H9 (cell line): Measurements from ENCODE around the gene RPS15. TPM values are rescaled to one million over a fixed set of nuclear protein-coding genes. Genes with fewer than 3 reads are reported as not detected.
A peak's percentile ranks its signal among the peaks of the same experiment; 100 is the strongest.

ENCODE experiments used
- DNase-seq: peaks from one replicate; pipeline ENCODE4 v3.0.0-alpha.2; 2017
- H2AFZ ChIP-seq: one replicate; pipeline ENCODE4 v1.6.1; 2013; ENCODE audit warnings: mild to moderate bottlenecking, low read length, control low read depth, moderate library complexity
- H2AK5ac ChIP-seq: 2 replicates; pipeline ENCODE4 v1.6.1; 2013; ENCODE audit warnings: low read length, control low read depth, mixed read lengths; ENCODE audit not compliant: insufficient read length
- H2BK120ac ChIP-seq: one replicate; pipeline ENCODE4 v1.6.1; 2013; ENCODE audit warnings: low read depth, mild to moderate bottlenecking, low read length, control low read depth, inconsistent platforms; ENCODE audit not compliant: poor library complexity, severe bottlenecking
- H2BK12ac ChIP-seq: 2 replicates; pipeline ENCODE4 v1.6.1; 2013; ENCODE audit warnings: low read length, control low read depth, mixed read lengths, low read depth; ENCODE audit not compliant: insufficient read length
- H2BK15ac ChIP-seq: 2 replicates; pipeline ENCODE4 v1.6.1; 2013; ENCODE audit warnings: low read depth, low read length, control low read depth
- H2BK20ac ChIP-seq: one replicate; pipeline ENCODE4 v1.6.1; 2013; ENCODE audit warnings: low read depth, mild to moderate bottlenecking, low read length, control low read depth, inconsistent platforms; ENCODE audit not compliant: poor library complexity, severe bottlenecking
- H2BK5ac ChIP-seq: 2 replicates; pipeline ENCODE4 v1.6.1; 2013; ENCODE audit warnings: low read length, control low read depth, mixed read lengths; ENCODE audit not compliant: insufficient read length
- H3K14ac ChIP-seq: 2 replicates; pipeline ENCODE4 v1.6.1; 2013; ENCODE audit warnings: low read length, control low read depth; ENCODE audit not compliant: insufficient read depth
- H3K18ac ChIP-seq: 2 replicates; pipeline ENCODE4 v1.6.1; 2013; ENCODE audit warnings: low read depth, mild to moderate bottlenecking, mixed read lengths, low read length, control low read depth; ENCODE audit not compliant: insufficient read length
- H3K23ac ChIP-seq: 2 replicates; pipeline ENCODE4 v1.6.1; 2013; ENCODE audit warnings: low read length, control low read depth, mixed read lengths, low read depth; ENCODE audit not compliant: insufficient read length
- H3K23me2 ChIP-seq: 2 replicates; pipeline ENCODE4 v1.6.1; 2013; ENCODE audit warnings: low read depth, mild to moderate bottlenecking, mixed read lengths, low read length, control low read depth; ENCODE audit not compliant: insufficient read length, poor library complexity, severe bottlenecking
- H3K27ac ChIP-seq: 2 replicates; pipeline ENCODE4 v1.5.1; 2013; ENCODE audit warnings: low read length, control low read depth, mixed read lengths, low read depth; ENCODE audit not compliant: insufficient read length
- H3K27me3 ChIP-seq: 2 replicates; pipeline ENCODE4 v1.6.1; 2013; ENCODE audit warnings: low read length, control low read depth, inconsistent platforms; ENCODE audit not compliant: insufficient read depth
- H3K4ac ChIP-seq: 2 replicates; pipeline ENCODE4 v1.6.1; 2013; ENCODE audit warnings: low read depth, mild to moderate bottlenecking, control low read depth, inconsistent platforms, low read length, moderate library complexity
- H3K4me1 ChIP-seq: 2 replicates; pipeline ENCODE4 v1.6.1; 2013; ENCODE audit warnings: low read length, control low read depth, inconsistent platforms; ENCODE audit not compliant: insufficient read depth
- H3K4me2 ChIP-seq: 2 replicates; pipeline ENCODE4 v1.6.1; 2013; ENCODE audit warnings: low read length, control low read depth, mixed read lengths; ENCODE audit not compliant: insufficient read length, insufficient read depth
- H3K56ac ChIP-seq: 2 replicates; pipeline ENCODE4 v1.6.1; 2013; ENCODE audit warnings: low read depth, mild to moderate bottlenecking, mixed read lengths, low read length, control low read depth; ENCODE audit not compliant: insufficient read length
- H3K79me1 ChIP-seq: 2 replicates; pipeline ENCODE4 v1.6.1; 2013; ENCODE audit warnings: low read depth, mild to moderate bottlenecking, moderate library complexity, low read length, control low read depth, inconsistent platforms; ENCODE audit not compliant: insufficient read depth, poor library complexity, severe bottlenecking
- H3K79me2 ChIP-seq: 2 replicates; pipeline ENCODE4 v1.6.1; 2013; ENCODE audit warnings: low read length, control low read depth, inconsistent platforms; ENCODE audit not compliant: insufficient read depth
- H3K9ac ChIP-seq: 2 replicates; pipeline ENCODE4 v1.6.1; 2013; ENCODE audit warnings: low read length, control low read depth, mixed read lengths; ENCODE audit not compliant: insufficient read length; ENCODE audit errors: extremely low read depth
- H3K9me3 ChIP-seq: one replicate; pipeline ENCODE4 v1.6.1; 2013; ENCODE audit warnings: low read depth, low read length, inconsistent platforms; ENCODE audit not compliant: control insufficient read depth
- H3T11ph ChIP-seq: one replicate; pipeline ENCODE4 v1.6.1; 2013; ENCODE audit warnings: mild to moderate bottlenecking, low read length, control low read depth, inconsistent platforms
- H4K20me1 ChIP-seq: one replicate; pipeline ENCODE4 v1.6.1; 2013; ENCODE audit not compliant: control insufficient read depth, insufficient read length, insufficient read depth
- H4K5ac ChIP-seq: 2 replicates; pipeline ENCODE4 v1.6.1; 2013; ENCODE audit warnings: low read depth, mild to moderate bottlenecking, mixed read lengths, low read length, control low read depth; ENCODE audit not compliant: insufficient read length
- H4K8ac ChIP-seq: replicated peaks from 2 replicates; pipeline ENCODE4 v1.6.1; 2013; ENCODE audit warnings: low read length, control low read depth, mixed read lengths, low read depth; ENCODE audit not compliant: insufficient read length
- H4K91ac ChIP-seq: 2 replicates; pipeline ENCODE4 v1.6.1; 2013; ENCODE audit warnings: low read depth, mild to moderate bottlenecking, moderate library complexity, mixed read lengths, low read length, control low read depth; ENCODE audit not compliant: insufficient read length
- H3K27ac Mint-ChIP-seq, 3 experiments: 2 replicates in 2 of 3; 3 replicates in 1 of 3; pipeline ENCODE4 v1.8.0; 2020 to 2021; ENCODE audit warnings: mixed read lengths in 3 of 3, mild to moderate bottlenecking in 1 of 3, moderate library complexity in 1 of 3
- H3K27me3 Mint-ChIP-seq: 2 replicates; pipeline ENCODE4 v1.8.0; 2021; ENCODE audit warnings: low read depth, mild to moderate bottlenecking, moderate library complexity, mixed read lengths
- H3K36me3 Mint-ChIP-seq, 3 experiments: 2 replicates in 2 of 3; 3 replicates in 1 of 3; pipeline ENCODE4 v1.8.0; 2020 to 2021; ENCODE audit warnings: low read depth in 3 of 3, mixed read lengths in 3 of 3; ENCODE audit not compliant: insufficient read depth in 1 of 3
- H3K4me1 Mint-ChIP-seq, 2 experiments: 2 replicates each; pipeline ENCODE4 v1.8.0; 2020; ENCODE audit warnings: mixed read lengths in 2 of 2
- H3K4me3 Mint-ChIP-seq, 2 experiments: 2 replicates in 1 of 2; 3 replicates in 1 of 2; pipeline ENCODE4 v1.8.0; 2020 to 2021; ENCODE audit warnings: mild to moderate bottlenecking in 2 of 2, mixed read lengths in 2 of 2, moderate library complexity in 1 of 2
- H3K9me3 Mint-ChIP-seq, 2 experiments: 2 replicates in 1 of 2; 3 replicates in 1 of 2; pipeline ENCODE4 v1.8.0; 2020; ENCODE audit warnings: mild to moderate bottlenecking in 2 of 2, mixed read lengths in 2 of 2, moderate library complexity in 1 of 2
- CTCF ChIP-seq: fragments of 200-600 bp; sonication (generic); conservative IDR thresholded peaks from 3 replicates; pipeline ENCODE4 v1.8.0; 2021; ENCODE audit warnings: antibody characterized with exemption, mild to moderate bottlenecking
- WGBS: extraction: QIAGEN DNeasy Blood & Tissue Kit; methylation state at CpG from one replicate; pipeline ENCODE4 v1.1.7; 2013; ENCODE audit warnings: missing lambda C conversion rate, low lambda C conversion rate, mixed read lengths; ENCODE audit not compliant: insufficient read length; ENCODE audit errors: extremely low coverage; 5-methylcytosine and 5-hydroxymethylcytosine counted together
- total RNA-seq: library from RNA; stranded (reverse); gene quantifications from 2 replicates; pipeline ENCODE4 v1.2.1, GENCODE V29; 2021

RPS15 gene
- total RNA-seq, 1 experiment from 2014 or later, result 1,628 TPM

GRCh38 chr19:1425902-1426301, 12.3 kb upstream of the RPS15 start:
- H3K36me3 Mint-ChIP-seq, result peaks cover 18 to 80% (median 62%) of the 10 kb centered on the region in 3 experiments
- H3K18ac ChIP-seq, result no peak overlapping the region
- no peak overlapping the region for H3K27ac ChIP-seq
- H2BK20ac ChIP-seq, result no peak overlapping the region
- H3K23ac ChIP-seq, result no peak overlapping the region
- no CpG with 5 or more reads among the region's 14 CpGs for WGBS
- no peaks in the 10 kb centered on the region for H3K27me3 Mint-ChIP-seq
- peaks cover 3% of the 10 kb centered on the region for H3K79me1 ChIP-seq
- H3K4me1 Mint-ChIP-seq, result peaks cover 0 to 20% of the 10 kb centered on the region in 2 experiments; a peak in 2 of 4 replicates
- H3K4ac ChIP-seq, result no peak overlapping the region
- H3K14ac ChIP-seq, result no peak overlapping the region
- no peak for TF ChIP-seq CTCF
- H3K27ac Mint-ChIP-seq, result peak overlapping the region in 2 of 3 experiments; percentile 36 to 59; a peak in 1 of 7 replicates
- H4K91ac ChIP-seq, result no peak overlapping the region
- H2AFZ ChIP-seq, result no peak overlapping the region
- no peak overlapping the region for H3T11ph ChIP-seq
- no peak overlapping the region for H3K4me2 ChIP-seq
- no peak overlapping the region for H4K5ac ChIP-seq
- no peaks in the 10 kb centered on the region for H3K27me3 ChIP-seq
- H3K79me2 ChIP-seq, result no peaks in the 10 kb centered on the region; the same call in 1 of the 2 replicates
- H2BK120ac ChIP-seq, result no peak overlapping the region
- H3K56ac ChIP-seq, result no peak overlapping the region
- H2AK5ac ChIP-seq, result no peak overlapping the region
- no peak for DNase-seq
- H2BK5ac ChIP-seq, result no peak overlapping the region
- no peaks in the 10 kb centered on the region for H3K9me3 ChIP-seq
- H3K4me3 Mint-ChIP-seq, result no peak overlapping the region
- H2BK12ac ChIP-seq, result no peak overlapping the region
- no peak overlapping the region for H3K9ac ChIP-seq
- no peak overlapping the region for H4K8ac ChIP-seq
- H3K4me1 ChIP-seq, result no peaks in the 10 kb centered on the region
- H3K9me3 Mint-ChIP-seq, result no peaks in the 10 kb centered on the region
- no peak overlapping the region for H2BK15ac ChIP-seq
- H4K20me1 ChIP-seq, result no peaks in the 10 kb centered on the region
- peaks cover 6% of the 10 kb centered on the region for H3K23me2 ChIP-seq
